Mesenchymal stem cell (in vitro differentiated cells and primary cell): ENCODE results near the gene ATP9A.
"Not testable (repeated sequence)": the region's sequence is repeated elsewhere in the genome, so short reads cannot be mapped to it uniquely, and the experiment has no call there.

ENCODE experiments used
- DNase-seq: peaks from one replicate; pipeline ENCODE4 v3.0.0-alpha.2; 2013
- H2AFZ ChIP-seq: one replicate; pipeline ENCODE4 v1.6.1; 2013; ENCODE audit warnings: low read depth, mild to moderate bottlenecking, control low read depth, inconsistent platforms, low read length, moderate library complexity
- H2AK5ac ChIP-seq: 2 replicates; pipeline ENCODE4 v1.6.1; 2013; ENCODE audit warnings: low read length, moderate library complexity, mild to moderate bottlenecking, inconsistent platforms; ENCODE audit not compliant: severe bottlenecking
- H2BK120ac ChIP-seq: one replicate; pipeline ENCODE4 v1.6.1; 2013; ENCODE audit warnings: low read depth, mild to moderate bottlenecking, inconsistent platforms, low read length, moderate library complexity
- H2BK12ac ChIP-seq, 2 experiments: one replicate each; pipeline ENCODE4 v1.6.1; 2013; ENCODE audit warnings: inconsistent platforms in 2 of 2, low read length in 2 of 2, mild to moderate bottlenecking in 2 of 2, moderate library complexity in 2 of 2, control low read depth in 1 of 2
- H2BK15ac ChIP-seq: one replicate; pipeline ENCODE4 v1.6.1; 2013; ENCODE audit warnings: mild to moderate bottlenecking, low read depth, inconsistent platforms; ENCODE audit not compliant: poor library complexity, severe bottlenecking
- H2BK5ac ChIP-seq: 2 replicates; pipeline ENCODE4 v1.6.1; 2013; ENCODE audit warnings: low read depth, mild to moderate bottlenecking, low read length, control low read depth, inconsistent platforms; ENCODE audit not compliant: poor library complexity, severe bottlenecking
- H3K14ac ChIP-seq, 2 experiments: one replicate each; pipeline ENCODE4 v1.6.1; 2013; ENCODE audit warnings: inconsistent platforms in 2 of 2, low read length in 2 of 2, control low read depth in 1 of 2, mild to moderate bottlenecking in 1 of 2, moderate library complexity in 1 of 2
- H3K18ac ChIP-seq, 2 experiments: one replicate each; pipeline ENCODE4 v1.6.1; 2013; ENCODE audit warnings: inconsistent platforms in 2 of 2, low read length in 2 of 2, control low read depth in 1 of 2, low read depth in 1 of 2, mild to moderate bottlenecking in 1 of 2
- H3K23ac ChIP-seq, 2 experiments: one replicate each; pipeline ENCODE4 v1.6.1; 2013; ENCODE audit warnings: inconsistent platforms in 2 of 2, low read length in 2 of 2, mild to moderate bottlenecking in 2 of 2, moderate library complexity in 2 of 2, control low read depth in 1 of 2
- H3K27ac ChIP-seq: 2 replicates; pipeline ENCODE4 v1.5.1; 2013; ENCODE audit warnings: mild to moderate bottlenecking, moderate library complexity, low read length, control low read depth, inconsistent platforms; ENCODE audit not compliant: poor library complexity, severe bottlenecking
- H3K27me3 ChIP-seq, 2 experiments: 2 replicates each; pipeline versions ENCODE4 v1.6.1 to v1.7.0; 2013; ENCODE audit warnings: low read length in 2 of 2, mild to moderate bottlenecking in 2 of 2, moderate library complexity in 2 of 2, control low read depth in 1 of 2, inconsistent platforms in 1 of 2; ENCODE audit not compliant: control insufficient read depth in 1 of 2, insufficient read depth in 1 of 2
- H3K36me3 ChIP-seq, 2 experiments: 2 replicates each; pipeline versions ENCODE4 v1.6.1 to v1.7.0; 2013; ENCODE audit warnings: low read length in 2 of 2, control low read depth in 1 of 2, inconsistent platforms in 1 of 2, low read depth in 1 of 2, mild to moderate bottlenecking in 1 of 2; ENCODE audit not compliant: insufficient read depth in 2 of 2, control insufficient read depth in 1 of 2
- H3K4ac ChIP-seq, 2 experiments: one replicate each; pipeline ENCODE4 v1.6.1; 2013; ENCODE audit warnings: inconsistent platforms in 2 of 2, low read length in 2 of 2, mild to moderate bottlenecking in 2 of 2, moderate library complexity in 2 of 2, control low read depth in 1 of 2, low read depth in 1 of 2
- H3K4me1 ChIP-seq: 2 replicates; pipeline ENCODE4 v1.6.1; 2013; ENCODE audit warnings: low read depth, low read length, control low read depth; ENCODE audit not compliant: control insufficient read depth, insufficient read depth
- H3K4me2 ChIP-seq: 2 replicates; pipeline ENCODE4 v1.6.1; 2013; ENCODE audit warnings: low read length, mild to moderate bottlenecking, inconsistent platforms; ENCODE audit not compliant: poor library complexity, severe bottlenecking
- H3K4me3 ChIP-seq, 2 experiments: 2 replicates each; pipeline versions ENCODE4 v1.5.1 to v1.7.0; 2013; ENCODE audit warnings: low read length in 2 of 2, mild to moderate bottlenecking in 2 of 2, control low read depth in 1 of 2, low read depth in 1 of 2; ENCODE audit not compliant: insufficient read depth in 1 of 2
- H3K79me1 ChIP-seq: replicated peaks from 2 replicates; pipeline ENCODE4 v1.6.1; 2013; ENCODE audit warnings: mild to moderate bottlenecking, control low read depth, low read length, inconsistent platforms; ENCODE audit not compliant: poor library complexity, severe bottlenecking
- H3K9ac ChIP-seq: 2 replicates; pipeline ENCODE4 v1.7.0; 2013; ENCODE audit warnings: mild to moderate bottlenecking, low read length, moderate library complexity
- H3K9me3 ChIP-seq: 2 replicates; pipeline ENCODE4 v1.7.0; 2013; ENCODE audit warnings: mild to moderate bottlenecking, low read length; ENCODE audit not compliant: control insufficient read depth
- H4K8ac ChIP-seq: one replicate; pipeline ENCODE4 v1.6.1; 2013; ENCODE audit warnings: inconsistent platforms, mild to moderate bottlenecking, low read length, moderate library complexity
- H4K91ac ChIP-seq: one replicate; pipeline ENCODE4 v1.6.1; 2013; ENCODE audit warnings: mild to moderate bottlenecking, low read length, inconsistent platforms
- WGBS: methylation state at CpG from one replicate; pipeline ENCODE4 v1.1.7; 2013; ENCODE audit warnings: mixed read lengths; 5-methylcytosine and 5-hydroxymethylcytosine counted together

The ATP9A gene

GRCh38 chr20:51738877-51739447 is 29.2 kb downstream of the ATP9A start:
- Histone ChIP-seq H2BK15ac (no peak overlapping the region), H2AK5ac (no peak overlapping the region), H3K9me3 (no peaks in the 10 kb centered on the region), H3K27ac (no peak overlapping the region), H3K79me1 (peaks cover 26% of the 10 kb centered on the region), H3K36me3 (no peaks in the 10 kb centered on the region), H3K4me2 (no peak overlapping the region), H3K4me1 (peaks cover 10% of the 10 kb centered on the region), H2AFZ (no peak overlapping the region), H2BK120ac (no peak overlapping the region), H3K18ac (peak overlapping the region in 1 of 2 experiments; percentile 14), H3K23ac (no peak overlapping the region), H3K4ac (no peak overlapping the region), H3K4me3 (no peak overlapping the region), H4K91ac (no peak overlapping the region), H3K27me3 (no peaks in the 10 kb centered on the region), H3K9ac (no peak overlapping the region), H4K8ac (no peak overlapping the region), H2BK5ac (no peak overlapping the region), H2BK12ac (no peak overlapping the region), H3K14ac (no peak overlapping the region)
- DNase-seq, result no peak
- 98% methylated on average over 12 of the region's 12 CpGs for WGBS

GRCh38 chr20:51738261-51738660 is 29.9 kb downstream of the ATP9A start:
- WGBS, result 95% methylated on average over 15 of the region's 15 CpGs
- H3K27me3 ChIP-seq, H3K23ac ChIP-seq: not testable (repeated sequence)

GRCh38 chr20:51736947-51737346 is 31.2 kb downstream of the ATP9A start:
- no peak overlapping the region for H2AFZ ChIP-seq
- no peak overlapping the region for H4K8ac ChIP-seq
- H2BK12ac ChIP-seq, result no peak overlapping the region
- H2AK5ac ChIP-seq, result no peak overlapping the region
- no peak overlapping the region for H4K91ac ChIP-seq
- no peak overlapping the region for H3K4ac ChIP-seq
- H3K14ac ChIP-seq, result no peak overlapping the region
- no peak overlapping the region for H3K18ac ChIP-seq
- no peak for DNase-seq
- H3K9ac ChIP-seq, result no peak overlapping the region
- H3K27ac ChIP-seq, result no peak overlapping the region
- H3K27me3 ChIP-seq, result no peaks in the 10 kb centered on the region
- peaks cover 4% of the 10 kb centered on the region for H3K4me1 ChIP-seq
- H3K9me3 ChIP-seq, result no peaks in the 10 kb centered on the region
- no peak overlapping the region for H3K23ac ChIP-seq
- no peak overlapping the region for H2BK120ac ChIP-seq
- 77% methylated on average over 5 of the region's 5 CpGs for WGBS
- H2BK15ac ChIP-seq, result no peak overlapping the region
- H3K79me1 ChIP-seq, result peaks cover 26% of the 10 kb centered on the region
- no peaks in the 10 kb centered on the region for H3K36me3 ChIP-seq
- H3K4me2 ChIP-seq, result no peak overlapping the region
- no peak overlapping the region for H2BK5ac ChIP-seq
- H3K4me3 ChIP-seq, result no peak overlapping the region

More at GRCh38 chr20:51738261-51738660, 29.9 kb downstream of the ATP9A start:
- H3K4ac ChIP-seq, H4K91ac ChIP-seq, H2BK12ac ChIP-seq, H3K14ac ChIP-seq, H2AK5ac ChIP-seq, H4K8ac ChIP-seq, H2AFZ ChIP-seq, H3K18ac ChIP-seq, H3K9ac ChIP-seq, H2BK15ac ChIP-seq, H3K36me3 ChIP-seq, H3K27ac ChIP-seq, DNase-seq, H3K4me2 ChIP-seq, H3K9me3 ChIP-seq, H3K4me1 ChIP-seq, H2BK120ac ChIP-seq, H2BK5ac ChIP-seq, H3K4me3 ChIP-seq: not testable (repeated sequence)
- peaks cover 29% of the 10 kb centered on the region for H3K79me1 ChIP-seq

GRCh38 chr20:51735728-51736600 is 32.2 kb downstream of the ATP9A start:
- Histone ChIP-seq H3K14ac (peak overlapping the region in 1 of 2 experiments; percentile 26), H3K23ac (no peak overlapping the region), H4K91ac (no peak overlapping the region), H3K9ac (no peak overlapping the region), H2BK15ac (no peak overlapping the region), H3K36me3 (no peaks in the 10 kb centered on the region), H3K79me1 (peaks cover 24% of the 10 kb centered on the region), H3K4me2 (no peak overlapping the region), H3K4ac (no peak overlapping the region), H2AFZ (no peak overlapping the region), H3K9me3 (no peaks in the 10 kb centered on the region), H4K8ac (no peak overlapping the region), H3K27me3 (no peaks in the 10 kb centered on the region), H2BK12ac (no peak overlapping the region), H2AK5ac (no peak overlapping the region), H3K4me1 (peaks cover 8% of the 10 kb centered on the region), H3K4me3 (no peak overlapping the region), H2BK120ac (no peak overlapping the region), H3K18ac (no peak overlapping the region), H3K27ac (no peak overlapping the region), H2BK5ac (no peak overlapping the region)
- DNase-seq, result no peak
- WGBS, result 91% methylated on average over 11 of the region's 11 CpGs
